Neutrophil (primary cell): Measurements from ENCODE around the gene GP5.

Experiments
- H3K27ac ChIP-seq: fragments of 200-600 bp; sonication (generic); 2 replicates; pipeline ENCODE4 v1.5.1; 2016; ENCODE audit warnings: mild to moderate bottlenecking, moderate library complexity
- H3K27me3 ChIP-seq: fragments of 200-600 bp; sonication (generic); 2 replicates; pipeline ENCODE4 v1.6.0; 2016; ENCODE audit warnings: mild to moderate bottlenecking
- H3K36me3 ChIP-seq: fragments of 200-600 bp; sonication (generic); 2 replicates; pipeline ENCODE4 v1.5.1; 2017
- H3K4me1 ChIP-seq, 2 experiments: fragments of 200-600 bp in 1 of 2; sonication (generic) in 1 of 2; 1 replicate in 1 of 2; 2 replicates in 1 of 2; pipeline versions ENCODE4 v1.5.1 to v1.6.1; 2013 to 2016; ENCODE audit warnings: low read depth in 1 of 2, low read length in 1 of 2, mild to moderate bottlenecking in 1 of 2, moderate library complexity in 1 of 2; ENCODE audit not compliant: control insufficient read depth in 1 of 2, insufficient read depth in 1 of 2
- H3K4me3 ChIP-seq, 2 experiments: fragments of 200-600 bp in 1 of 2; sonication (generic) in 1 of 2; 1 replicate in 1 of 2; 2 replicates in 1 of 2; pipeline ENCODE4 v1.5.1; 2013 to 2016; ENCODE audit warnings: low read depth in 1 of 2, low read length in 1 of 2, mild to moderate bottlenecking in 1 of 2, moderate library complexity in 1 of 2
- H3K9me3 ChIP-seq: fragments of 200-600 bp; sonication (generic); 2 replicates; pipeline ENCODE4 v1.5.1; 2016
- CTCF ChIP-seq: fragments of 200-600 bp; sonication (generic); IDR thresholded peaks from 2 replicates; pipeline ENCODE4 v1.5.1; 2016; ENCODE audit warnings: antibody characterized with exemption

The GP5 gene

GRCh38 chr3:194357681-194358080 is 41.4 kb downstream of the GP5 start:
- Histone ChIP-seq H3K4me3 (no peak overlapping the region), H3K36me3 (no peaks in the 10 kb centered on the region)

GRCh38 chr3:194355379-194355778 is 43.7 kb downstream of the GP5 start:
- Histone ChIP-seq H3K27ac (no peak overlapping the region), H3K9me3 (no peaks in the 10 kb centered on the region), H3K36me3 (no peaks in the 10 kb centered on the region), H3K4me3 (no peak overlapping the region), H3K27me3 (peaks cover 9% of the 10 kb centered on the region), H3K4me1 (no peaks in the 10 kb centered on the region)
- no peak for TF ChIP-seq CTCF

More at GRCh38 chr3:194357681-194358080, 41.4 kb downstream of the GP5 start:
- peaks cover 9% of the 10 kb centered on the region for H3K27me3 ChIP-seq
- H3K9me3 ChIP-seq, result no peaks in the 10 kb centered on the region
- no peaks in the 10 kb centered on the region for H3K4me1 ChIP-seq
- no peak for TF ChIP-seq CTCF
- H3K27ac ChIP-seq, result no peak overlapping the region

DNA sequence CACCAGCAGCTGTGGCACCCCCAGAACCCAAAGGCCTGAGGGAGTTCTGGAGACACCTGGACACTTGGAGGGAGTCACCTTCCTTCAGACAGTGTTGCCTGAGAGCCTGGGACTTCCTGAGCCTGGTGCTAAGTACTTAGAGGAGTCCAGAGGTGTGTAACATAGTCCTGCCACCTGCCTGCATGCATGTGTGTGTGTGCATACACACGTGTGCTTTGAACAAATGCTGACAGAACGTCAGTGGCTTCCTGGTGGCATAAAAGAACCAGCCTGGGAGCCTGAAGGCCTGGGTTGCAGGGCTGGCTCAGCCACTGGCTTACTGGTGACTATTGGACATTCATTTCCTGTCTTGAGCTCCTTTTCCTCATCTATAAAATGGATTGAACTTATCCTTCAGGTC is 44.8 kb downstream of the GP5 start:
- no peak overlapping the region for H3K4me3 ChIP-seq
- H3K27ac ChIP-seq, result no peak overlapping the region
- TF ChIP-seq CTCF, result no peak
- H3K4me1 ChIP-seq, result no peaks in the 10 kb centered on the region
- H3K36me3 ChIP-seq, result no peaks in the 10 kb centered on the region
- H3K27me3 ChIP-seq, result peaks cover 9% of the 10 kb centered on the region
- no peaks in the 10 kb centered on the region for H3K9me3 ChIP-seq

GRCh38 chr3:194352667-194353246 is 46.3 kb downstream of the GP5 start:
- H3K9me3 ChIP-seq, result no peaks in the 10 kb centered on the region
- no peak for TF ChIP-seq CTCF
- no peaks in the 10 kb centered on the region for H3K36me3 ChIP-seq
- H3K27me3 ChIP-seq, result no peaks in the 10 kb centered on the region
- no peak overlapping the region for H3K4me3 ChIP-seq
- no peaks in the 10 kb centered on the region for H3K4me1 ChIP-seq
- H3K27ac ChIP-seq, result no peak overlapping the region

GRCh38 chr3:194351952-194352536 is 47.0 kb downstream of the GP5 start:
- Histone ChIP-seq H3K9me3 (no peaks in the 10 kb centered on the region), H3K36me3 (no peaks in the 10 kb centered on the region), H3K4me1 (no peaks in the 10 kb centered on the region), H3K27ac (no peak overlapping the region), H3K27me3 (no peaks in the 10 kb centered on the region), H3K4me3 (no peak overlapping the region)
- no peak for TF ChIP-seq CTCF
